ENCODE measurements around the gene MTIF2.
"Not testable (repeated sequence)": the region's sequence is repeated elsewhere in the genome, so short reads cannot be mapped to it uniquely, and the experiment has no call there.

MTIF2 gene

DNA sequence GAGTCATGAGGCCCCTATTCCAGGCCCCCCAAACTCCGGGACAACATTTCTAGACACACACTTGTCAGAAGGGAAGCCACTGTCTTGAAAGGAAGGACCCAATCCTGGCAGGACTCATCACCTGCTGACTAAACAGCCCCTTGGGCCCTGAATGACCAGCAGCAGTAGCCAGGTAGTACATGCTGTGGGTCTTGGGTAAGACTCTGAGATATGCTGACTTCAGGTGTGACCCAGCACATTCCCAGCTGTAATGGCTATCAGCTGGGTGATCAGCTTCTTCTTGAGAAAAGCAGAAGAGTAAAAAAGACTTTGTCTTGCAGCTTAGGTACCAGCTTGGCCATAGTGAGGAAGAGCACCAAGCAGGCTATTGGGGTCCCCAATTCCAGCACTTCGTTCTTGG lies 72.5 kb downstream of the MTIF2 start:
- DNase-seq (ENCODE audit: low read depth): no peak

DNA sequence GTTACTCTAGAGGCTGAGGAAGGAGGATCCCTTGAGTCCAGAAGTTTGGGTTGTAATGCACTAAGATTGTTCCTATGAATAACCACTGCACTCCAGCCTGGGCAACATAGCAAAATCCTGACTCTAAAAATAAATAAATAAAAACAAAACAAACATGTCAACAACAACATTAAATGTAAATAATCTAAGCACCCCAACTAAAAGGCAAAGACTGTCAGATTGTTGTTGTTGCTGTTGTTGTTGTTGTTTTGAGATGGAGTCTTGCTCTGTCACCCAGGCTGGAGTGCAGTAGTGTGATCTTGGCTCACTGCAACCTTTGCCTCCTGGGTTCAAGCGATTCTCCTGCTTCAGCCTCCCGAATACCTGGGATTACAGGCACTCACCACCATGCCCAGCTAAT lies 77.1 kb downstream of the MTIF2 start:
- not testable (repeated sequence) for DNase-seq (ENCODE audit: low read depth)

DNA sequence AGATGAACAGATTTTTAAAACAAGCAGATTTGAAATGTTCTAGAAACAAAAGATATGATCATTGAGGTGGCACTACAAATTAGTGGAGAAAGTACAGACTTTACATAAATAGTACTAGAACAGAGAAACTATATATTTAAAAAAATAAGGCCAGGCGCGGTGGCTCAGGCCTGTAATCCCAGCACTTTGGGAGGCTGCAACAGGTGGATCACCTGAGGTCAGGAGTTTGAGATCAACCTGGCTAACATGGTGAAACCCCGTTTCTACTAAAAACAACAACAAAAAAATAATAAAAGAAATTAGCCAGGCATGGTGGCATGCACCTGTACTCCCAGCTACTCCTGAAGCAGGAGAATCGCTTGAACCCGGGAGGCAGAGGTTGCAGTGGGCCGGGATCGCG lies 82.2 kb downstream of the MTIF2 start:
- not testable (repeated sequence) for DNase-seq (ENCODE audit: low read depth)
